Activated CD4-positive, alpha-beta T cell treated with anti-CD3 and anti-CD28 coated beads for 24 hours (primary cell): Measurements from ENCODE around the gene RANBP17.
"Not testable (repeated sequence)": the region's sequence is repeated elsewhere in the genome, so short reads cannot be mapped to it uniquely, and the experiment has no call there.

Experiments used
- DNase-seq, 2 donors: peaks; one replicate each; pipeline ENCODE4 v3.0.0-alpha.2; 2020; ENCODE audit warnings: low read depth in 2 of 2

Gene RANBP17

DNA sequence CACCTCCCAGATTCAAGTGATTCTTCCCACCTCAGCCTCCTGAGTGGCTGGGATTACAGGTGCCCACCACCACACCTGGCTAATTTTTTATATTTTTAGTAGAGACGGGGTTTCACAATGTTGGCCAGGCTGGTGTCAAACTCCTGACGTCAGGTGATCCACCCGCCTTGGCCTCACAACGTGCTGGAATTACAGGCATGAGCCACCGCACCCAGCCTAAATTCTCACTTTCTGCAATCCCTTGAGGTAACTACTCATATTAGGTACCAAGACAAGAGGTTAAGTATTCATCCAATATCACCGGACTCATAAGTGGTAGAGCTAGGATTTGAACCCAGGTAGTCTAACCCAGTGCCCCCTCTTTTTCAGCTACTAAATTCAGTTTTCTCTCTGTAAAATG, 436.1 kb downstream of the RANBP17 start:
- DNase-seq, result not testable (repeated sequence)

DNA sequence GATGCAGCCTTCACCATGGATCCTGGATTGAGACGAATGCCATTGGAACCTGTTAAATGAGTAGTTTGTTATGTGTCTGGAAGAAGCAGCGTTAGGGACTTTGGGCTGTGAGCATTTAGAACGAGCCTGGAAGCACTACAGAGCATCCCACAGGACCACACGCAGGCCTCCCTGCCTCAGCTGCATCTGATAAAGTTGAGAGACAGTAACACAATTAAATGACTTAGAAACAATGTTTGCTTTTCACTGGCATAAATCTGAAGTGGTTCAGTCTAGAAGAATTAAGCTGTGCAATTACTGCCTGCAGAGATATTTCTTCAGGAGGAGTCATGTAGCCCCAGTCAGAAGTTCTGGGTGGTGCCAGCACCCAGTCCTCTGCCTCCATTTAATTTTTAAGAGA, 437.4 kb downstream of the RANBP17 start:
- no peak for DNase-seq

DNA sequence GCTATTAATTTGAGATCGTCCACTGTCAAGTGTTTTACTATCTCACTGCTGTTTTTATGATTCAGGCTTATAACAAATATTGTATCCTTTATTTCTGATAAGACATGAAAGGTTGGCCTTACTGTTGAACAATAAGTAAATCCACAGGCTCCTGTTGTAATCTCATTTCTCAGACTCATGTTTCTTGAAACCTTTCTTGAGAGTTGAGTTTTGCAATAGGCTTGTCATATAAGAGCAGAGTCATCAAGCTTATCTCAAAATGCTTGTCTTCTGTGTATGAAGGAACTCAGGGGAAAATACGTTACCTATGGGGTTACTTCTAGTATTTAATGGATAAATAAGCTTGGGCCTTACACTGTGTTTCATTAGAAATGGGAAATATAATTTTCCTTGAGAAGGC, 438.0 kb downstream of the RANBP17 start:
- DNase-seq, result no peak

DNA sequence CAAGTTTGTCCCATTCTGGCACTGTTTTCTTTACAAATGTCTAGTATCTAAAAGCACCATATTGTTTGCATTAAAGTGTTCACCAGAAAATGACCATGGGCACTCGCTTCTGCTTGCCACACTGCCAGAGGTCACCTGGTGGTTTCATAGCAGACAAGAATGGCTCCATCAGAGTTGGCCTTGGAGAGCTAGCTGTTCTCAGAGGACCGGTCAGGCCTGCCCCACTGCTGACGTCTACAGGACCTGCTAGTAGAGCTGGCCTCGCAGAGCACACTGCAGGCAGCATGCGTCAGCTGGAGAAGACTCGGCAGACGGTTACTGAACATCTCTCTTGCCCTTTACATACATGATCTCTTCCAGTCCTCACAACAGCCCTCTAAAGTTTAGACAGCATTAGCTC, 438.5 kb downstream of the RANBP17 start:
- no peak for DNase-seq

DNA sequence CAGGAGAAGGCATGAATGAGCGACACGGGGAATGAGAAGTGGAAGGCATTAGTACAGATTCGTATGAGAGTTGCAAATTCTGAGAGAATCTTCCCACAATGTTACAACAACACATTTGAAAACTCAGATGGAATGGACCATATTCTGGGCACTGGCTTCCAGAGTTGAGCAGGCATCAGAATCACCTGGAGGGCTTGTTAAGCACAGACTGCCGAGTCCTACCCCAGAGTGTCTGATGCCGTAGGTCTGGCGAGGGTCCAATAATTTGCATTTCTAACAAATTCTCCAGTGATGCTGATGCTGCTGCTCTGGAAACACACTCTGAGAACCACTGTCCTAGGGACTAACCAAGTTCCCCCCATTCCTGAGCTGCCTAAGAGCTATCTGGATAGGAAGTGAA, 444.3 kb downstream of the RANBP17 start:
- no peak for DNase-seq

DNA sequence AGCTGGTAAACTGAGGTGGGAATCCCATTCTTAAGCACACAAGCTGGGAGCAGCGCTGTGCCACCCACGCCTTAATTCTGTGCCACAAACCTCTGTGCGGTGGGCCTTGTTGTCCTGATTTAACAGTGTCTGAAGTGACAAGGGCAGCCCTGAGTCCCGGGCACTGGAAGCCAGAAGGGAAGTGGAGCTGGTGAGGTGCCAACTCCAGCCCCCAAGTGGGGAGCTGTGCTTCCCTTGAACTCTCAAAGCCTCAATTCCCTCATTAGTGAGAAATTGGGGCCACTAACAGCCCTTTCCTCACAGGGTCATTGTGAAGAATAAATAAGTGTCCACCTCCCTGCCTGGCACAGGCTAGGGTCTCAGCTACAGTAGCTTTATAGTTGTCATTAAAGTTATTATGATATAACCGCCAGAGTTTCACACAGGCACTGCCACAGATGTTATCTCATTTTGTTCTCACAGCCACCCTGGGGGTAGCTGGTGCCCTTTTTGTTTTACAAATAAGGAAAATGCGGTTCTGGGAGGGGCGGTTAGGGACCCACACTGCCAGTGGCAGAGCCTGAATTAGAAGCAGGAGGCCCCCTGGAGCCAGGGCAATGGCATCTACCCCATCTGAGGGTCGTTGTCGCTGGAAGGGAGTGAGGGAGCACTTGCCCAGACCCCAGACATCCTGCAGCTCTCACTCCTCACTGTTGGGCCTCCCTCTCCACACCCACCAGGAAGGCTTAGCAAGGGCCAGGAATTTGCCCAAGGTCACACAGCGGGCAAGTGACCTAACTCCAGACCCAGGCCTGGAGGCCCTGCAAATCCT, 445.2 kb downstream of the RANBP17 start:
- DNase-seq, result no peak

DNA sequence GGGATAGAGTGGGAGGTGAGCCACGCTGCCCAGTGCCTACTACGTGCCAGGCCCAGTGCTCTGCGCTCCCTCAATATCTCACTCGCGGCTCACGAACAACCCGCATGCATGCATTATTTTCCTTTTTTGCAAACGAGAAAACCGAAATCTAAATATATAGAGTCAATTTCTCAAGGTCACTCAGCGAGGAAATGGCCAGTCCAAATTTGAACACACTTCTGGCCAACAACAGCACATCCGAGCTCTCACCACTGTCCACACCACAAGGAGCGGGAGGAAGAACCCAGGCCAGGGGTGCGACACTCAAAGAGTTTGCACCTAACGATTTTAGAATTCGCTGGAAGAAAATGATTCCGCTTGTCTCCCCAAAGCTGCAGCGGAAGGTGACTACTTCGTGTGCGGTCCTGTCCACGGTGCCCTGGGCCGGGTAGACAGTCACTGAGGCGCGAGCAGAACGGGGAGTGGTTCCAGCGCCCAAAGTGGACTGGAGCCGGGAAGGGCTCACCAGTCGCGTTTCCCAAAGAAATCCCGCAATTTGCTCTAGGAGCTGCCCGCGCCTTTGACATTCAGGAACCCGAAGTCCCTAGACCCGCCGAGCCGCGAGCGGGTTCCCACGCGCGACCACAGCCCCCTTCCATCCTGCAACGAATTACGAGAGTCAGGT, 446.1 kb downstream of the RANBP17 start:
- DNase-seq, result no peak

DNA sequence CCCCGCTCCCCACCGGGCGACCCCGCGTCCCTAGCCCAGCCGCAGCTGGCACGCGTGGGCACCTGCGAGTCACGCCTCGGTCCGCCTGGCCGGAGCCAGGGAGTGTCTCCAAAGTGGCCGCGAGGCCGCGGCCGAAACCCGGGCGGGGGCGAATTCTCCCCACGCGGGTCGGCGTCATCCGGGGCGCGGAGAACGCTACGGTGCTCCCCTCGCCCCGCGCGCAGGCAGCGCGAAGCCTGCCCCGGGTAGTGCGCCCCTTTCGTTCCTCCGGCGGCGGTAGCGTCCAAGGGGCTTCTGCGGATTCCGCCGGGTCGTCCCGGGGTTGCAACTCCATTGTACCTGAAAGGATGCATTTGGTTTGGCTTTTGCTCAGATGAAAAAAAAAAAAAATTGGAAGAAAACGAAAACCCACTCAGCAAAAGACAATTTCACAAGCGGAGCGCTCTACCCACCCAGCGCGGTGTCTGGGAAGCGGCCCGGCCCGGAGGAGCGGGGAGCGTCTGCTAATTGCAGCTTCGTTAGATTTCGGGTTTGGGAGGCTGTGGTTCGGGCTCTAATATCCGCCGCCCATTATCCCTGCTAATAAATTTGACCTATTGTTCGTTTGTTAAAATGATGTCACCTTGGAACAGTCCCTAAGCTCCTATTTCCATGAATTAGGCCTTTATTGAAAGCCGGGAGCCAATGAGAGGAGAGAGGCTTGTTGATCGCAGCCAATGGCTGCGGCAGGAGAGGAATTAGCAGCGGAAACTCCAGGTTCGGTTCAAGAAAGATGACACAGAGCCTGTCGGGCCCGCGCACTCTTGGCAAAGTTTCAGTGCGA, 446.8 kb downstream of the RANBP17 start, which contains the start of gene TLX3:
Gene TLX3, plus strand, starts transcription at position 796 of the 823 bp plus-strand sequence. CDS start 118 bp downstream, outside the sequence.
- no peak for DNase-seq

DNA sequence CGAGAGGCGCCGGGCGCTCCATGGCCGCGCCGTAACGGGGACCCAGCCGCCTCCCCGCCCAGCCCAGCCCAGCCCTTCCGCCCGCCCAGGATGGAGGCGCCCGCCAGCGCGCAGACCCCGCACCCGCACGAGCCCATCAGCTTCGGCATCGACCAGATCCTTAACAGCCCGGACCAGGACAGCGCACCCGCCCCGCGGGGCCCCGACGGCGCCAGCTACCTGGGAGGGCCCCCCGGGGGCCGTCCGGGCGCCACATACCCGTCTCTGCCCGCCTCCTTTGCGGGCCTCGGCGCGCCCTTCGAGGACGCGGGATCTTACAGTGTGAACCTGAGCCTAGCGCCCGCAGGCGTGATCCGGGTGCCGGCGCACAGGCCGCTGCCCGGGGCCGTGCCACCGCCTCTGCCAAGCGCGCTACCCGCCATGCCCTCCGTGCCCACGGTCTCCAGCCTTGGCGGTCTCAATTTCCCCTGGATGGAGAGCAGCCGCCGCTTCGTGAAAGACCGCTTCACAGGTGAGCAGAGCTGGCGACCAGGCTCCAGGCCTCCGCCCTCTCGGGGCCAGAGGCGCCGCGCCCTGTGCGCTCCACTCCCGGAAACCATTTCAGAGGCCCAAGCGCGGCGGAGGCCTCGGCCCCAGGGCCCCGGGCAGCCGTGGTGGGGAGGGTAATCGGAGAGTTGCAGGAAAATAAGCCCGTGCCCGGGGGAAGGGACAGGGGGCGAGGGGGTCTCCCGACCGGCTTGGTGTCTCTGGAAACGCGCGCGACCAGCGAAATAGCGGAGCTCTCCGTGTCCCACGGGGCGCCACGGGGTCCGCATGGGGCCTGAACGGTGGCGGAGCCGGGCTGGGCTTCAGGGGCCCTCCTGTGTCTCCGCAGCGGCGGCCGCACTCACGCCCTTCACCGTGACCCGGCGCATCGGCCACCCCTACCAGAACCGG, 447.7 kb downstream of the RANBP17 start:
- DNase-seq, result no peak

DNA sequence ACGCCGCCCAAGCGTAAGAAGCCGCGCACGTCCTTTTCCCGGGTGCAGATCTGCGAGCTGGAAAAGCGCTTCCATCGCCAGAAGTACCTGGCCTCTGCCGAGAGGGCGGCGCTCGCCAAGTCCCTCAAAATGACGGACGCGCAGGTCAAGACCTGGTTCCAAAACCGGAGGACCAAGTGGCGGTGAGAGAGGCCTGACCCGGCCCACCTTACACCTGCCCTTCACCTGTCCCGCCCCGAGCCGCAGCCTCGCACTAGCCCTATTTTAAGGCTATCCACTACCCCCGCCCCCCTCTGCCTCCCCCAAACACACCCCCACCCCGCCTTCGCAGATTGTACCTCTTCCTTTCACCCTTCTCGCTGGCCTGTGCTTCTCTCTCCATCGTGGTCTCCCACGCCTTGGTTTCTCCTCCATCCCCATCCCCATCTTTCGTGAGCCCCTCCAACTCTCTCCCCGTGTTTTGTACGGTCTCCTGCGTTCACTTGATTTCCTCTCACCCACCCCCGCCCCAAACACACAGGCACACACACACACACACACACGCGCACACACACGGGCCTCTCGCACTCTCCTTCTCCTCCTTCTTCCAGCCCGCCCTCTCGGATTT, 448.5 kb downstream of the RANBP17 start:
- DNase-seq, result peak in 1 of 2 donors; percentile 19

DNA sequence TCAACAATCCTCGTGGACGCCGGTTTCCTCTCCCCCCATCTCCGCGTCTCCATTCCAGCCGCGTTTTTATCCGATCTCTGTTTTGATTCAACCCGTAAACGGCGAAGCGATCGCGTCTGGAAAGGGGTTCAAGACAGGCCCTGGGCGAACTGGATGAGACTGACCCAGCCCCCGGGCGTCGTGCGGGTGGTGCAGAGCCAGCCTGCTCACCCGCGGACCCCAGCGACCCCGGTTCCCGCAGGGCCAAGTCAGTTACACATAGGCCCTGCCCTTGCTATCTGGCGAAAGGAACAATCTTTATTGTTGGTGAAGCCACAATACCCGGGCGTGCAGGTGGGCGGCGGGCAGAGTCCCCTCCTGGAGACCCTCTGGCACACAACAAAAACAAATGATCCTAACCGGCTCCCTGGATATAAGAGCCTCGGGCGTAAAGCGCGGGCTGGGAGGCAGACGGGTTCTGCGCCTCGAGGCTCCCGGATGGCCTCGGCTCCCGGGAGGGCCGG, 449.1 kb downstream of the RANBP17 start:
- DNase-seq, result no peak

DNA sequence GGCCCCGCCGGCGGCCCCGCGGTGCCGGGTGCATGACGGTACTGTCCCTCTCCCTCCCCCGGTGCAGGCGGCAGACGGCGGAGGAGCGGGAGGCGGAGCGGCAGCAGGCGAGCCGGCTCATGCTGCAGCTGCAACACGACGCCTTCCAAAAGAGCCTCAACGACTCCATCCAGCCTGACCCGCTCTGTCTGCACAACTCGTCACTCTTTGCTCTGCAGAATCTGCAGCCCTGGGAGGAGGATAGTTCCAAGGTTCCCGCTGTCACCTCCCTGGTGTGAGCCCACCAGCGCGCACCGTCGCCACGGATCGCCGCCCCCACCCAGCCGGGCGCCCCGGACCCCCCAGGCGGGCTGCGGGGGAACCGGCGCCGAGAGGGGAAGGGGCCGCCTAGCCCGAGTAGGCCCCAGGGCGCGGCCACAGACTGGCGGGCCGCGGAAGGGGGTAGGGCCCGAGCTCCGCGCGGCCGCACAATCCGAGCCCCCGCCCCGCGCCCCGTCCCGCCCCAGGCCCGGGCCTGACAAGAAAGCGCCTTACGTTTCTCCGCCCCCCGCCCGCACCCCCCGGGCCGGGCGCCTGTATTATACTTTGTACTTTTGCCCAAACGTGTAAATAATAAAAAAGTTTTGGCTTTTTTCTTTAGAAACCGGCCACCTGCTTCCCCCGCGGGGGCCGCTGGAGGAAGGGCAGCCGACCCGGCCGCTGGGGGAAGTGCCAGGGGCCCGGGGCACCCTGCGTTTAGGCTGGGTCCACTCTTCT, 449.7 kb downstream of the RANBP17 start:
- DNase-seq, result no peak

DNA sequence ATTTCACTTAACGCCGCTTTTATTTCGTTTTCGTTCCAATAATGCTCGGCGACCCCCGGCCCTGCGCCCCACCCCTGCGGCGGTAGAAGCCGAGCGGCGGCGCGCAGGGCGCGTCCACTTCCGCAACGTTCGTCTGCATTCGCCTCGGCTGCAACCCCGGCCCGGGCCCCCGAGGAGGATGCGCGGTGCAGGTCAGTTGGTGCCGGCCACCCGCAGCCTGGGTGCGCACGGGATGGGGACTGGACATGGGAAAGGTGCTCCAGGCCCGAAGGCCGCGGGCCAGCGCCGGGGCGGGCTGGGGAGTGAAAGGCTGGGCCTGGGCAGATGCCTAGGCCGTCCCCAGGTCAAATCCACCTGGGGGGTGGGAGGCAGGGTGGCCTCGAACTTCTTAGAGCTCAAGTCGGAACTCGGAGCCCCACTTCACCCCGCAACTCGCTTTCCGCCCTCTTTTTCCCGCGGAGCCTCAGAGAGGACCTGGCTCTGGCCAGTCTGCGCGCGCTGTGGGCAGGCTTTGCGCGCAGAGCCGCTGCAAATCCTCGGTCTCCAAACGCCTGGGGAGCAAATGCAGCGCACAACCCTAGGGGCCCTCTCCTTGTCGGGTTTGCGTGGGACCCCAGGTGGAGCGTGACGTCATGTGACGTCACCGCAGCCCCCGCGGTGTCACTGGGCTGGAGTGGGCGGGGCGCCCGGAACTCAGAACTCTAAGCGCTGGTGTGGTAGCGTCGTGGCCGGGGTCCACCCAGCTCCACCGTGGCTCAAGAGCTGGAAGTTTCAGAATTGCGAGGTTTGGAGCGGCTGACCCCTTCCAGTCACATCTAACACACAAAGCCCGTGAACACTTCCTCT, 450.5 kb downstream of the RANBP17 start:
- DNase-seq, result no peak

DNA sequence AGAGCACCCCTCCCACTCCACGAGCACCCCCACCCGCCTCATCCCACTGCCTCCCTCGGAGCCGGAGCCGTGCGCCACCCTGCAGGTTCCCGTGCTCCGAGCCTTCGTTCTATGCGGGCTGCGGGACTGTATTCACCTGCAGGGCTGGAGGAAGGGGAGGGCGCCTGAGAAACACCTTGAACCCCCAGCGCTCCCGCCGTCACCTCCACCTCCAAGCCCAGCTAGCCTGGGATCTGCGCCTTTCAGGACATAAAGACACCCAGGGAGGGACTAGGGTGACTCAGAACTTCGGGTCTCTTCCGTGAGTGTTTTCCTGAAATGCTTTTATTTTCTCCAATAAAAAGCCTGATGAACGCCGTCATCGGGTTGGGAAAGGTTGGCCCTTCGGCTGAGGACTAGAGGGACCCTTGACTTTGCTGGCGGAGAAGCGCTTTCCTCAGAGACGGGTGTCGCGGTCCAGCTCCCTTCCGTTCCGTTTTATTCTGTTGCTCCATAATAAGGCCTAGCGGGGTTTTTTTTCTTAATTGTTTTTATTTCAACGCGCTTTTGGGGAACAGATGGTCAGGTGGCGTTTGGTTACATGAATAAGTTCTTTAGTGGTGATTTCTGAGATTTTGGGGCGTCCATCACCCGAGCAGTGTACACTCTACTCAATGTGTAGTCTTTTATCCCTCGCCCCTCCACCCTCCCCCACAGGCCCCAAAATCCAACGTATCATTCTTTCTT, 451.8 kb downstream of the RANBP17 start:
- DNase-seq, result no peak

DNA sequence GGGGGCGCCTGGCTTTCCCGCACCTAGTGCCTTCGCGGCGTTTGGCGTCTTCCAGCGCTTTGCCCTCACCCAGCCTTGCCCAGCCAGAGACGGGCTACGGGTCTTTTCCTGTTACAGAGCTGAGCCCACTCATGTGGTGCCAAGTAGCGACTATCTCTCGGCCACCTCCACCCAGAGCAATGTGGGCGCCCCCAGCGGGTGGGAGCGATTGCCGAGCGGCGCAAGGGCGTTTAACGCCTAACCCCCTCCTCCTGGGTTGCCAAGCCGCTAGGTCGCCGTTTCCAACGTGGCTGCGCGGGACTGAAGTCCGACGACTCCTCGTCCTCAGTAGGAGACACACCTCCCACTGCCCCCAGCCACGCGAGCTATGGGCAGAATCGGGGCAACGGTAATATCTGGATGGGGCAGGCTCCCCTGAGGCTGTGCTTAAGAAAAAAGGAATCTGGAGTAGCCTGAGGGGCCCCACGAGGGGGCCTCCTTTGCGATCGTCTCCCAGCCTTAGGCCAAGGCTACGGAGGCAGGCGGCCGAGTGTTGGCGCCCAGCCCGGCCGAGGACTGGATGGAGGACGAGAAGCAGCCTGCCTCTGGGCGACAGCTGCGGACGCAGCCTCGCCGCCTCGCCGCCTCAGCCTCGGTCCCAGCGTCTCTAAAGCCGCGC, 453.0 kb downstream of the RANBP17 start:
- no peak for DNase-seq

DNA sequence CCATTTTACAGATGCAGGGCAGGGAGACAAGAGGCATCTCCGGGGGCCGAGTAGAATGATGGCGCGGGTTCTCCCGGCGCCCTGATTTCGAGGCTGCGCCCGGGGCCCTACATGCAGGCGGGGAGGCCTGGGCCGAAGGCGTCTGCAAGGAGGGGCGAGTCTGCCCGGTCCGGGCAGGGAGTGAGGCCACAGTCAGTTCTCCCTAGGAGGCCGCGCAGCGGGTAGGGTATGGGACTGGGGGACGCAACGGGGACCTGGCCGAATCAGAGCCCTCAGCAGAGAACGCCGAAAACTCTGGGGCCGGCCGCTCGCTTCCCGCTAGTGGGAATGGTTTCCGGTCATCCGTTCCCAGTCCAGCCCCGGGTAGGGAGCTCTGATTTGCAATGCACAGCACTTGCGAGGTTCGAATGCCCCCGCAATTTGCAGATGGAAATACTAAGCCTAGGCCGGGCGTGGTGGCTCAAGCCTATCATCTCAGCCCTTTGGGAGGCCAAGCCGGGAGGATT, 453.6 kb downstream of the RANBP17 start:
- no peak for DNase-seq

DNA sequence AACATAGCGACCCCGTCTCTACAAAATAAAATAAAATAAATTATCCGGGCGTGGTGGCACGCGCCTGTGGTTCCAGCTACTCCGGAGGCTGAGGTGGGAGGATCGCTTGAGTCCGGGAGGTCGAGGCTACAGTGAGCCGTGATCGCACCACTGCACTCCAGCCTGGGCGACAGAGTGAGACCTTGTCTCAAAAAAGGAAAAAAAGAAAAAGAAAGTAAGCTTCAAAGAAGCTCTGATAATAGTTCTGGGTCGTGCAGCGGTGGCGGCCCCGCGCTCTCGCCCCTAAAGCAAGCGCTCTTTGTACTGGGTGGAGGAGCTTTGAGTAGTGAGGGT, 454.1 kb downstream of the RANBP17 start:
- DNase-seq, result no peak
